Measurements from ENCODE around the gene ROM1.

The ROM1 gene

DNA sequence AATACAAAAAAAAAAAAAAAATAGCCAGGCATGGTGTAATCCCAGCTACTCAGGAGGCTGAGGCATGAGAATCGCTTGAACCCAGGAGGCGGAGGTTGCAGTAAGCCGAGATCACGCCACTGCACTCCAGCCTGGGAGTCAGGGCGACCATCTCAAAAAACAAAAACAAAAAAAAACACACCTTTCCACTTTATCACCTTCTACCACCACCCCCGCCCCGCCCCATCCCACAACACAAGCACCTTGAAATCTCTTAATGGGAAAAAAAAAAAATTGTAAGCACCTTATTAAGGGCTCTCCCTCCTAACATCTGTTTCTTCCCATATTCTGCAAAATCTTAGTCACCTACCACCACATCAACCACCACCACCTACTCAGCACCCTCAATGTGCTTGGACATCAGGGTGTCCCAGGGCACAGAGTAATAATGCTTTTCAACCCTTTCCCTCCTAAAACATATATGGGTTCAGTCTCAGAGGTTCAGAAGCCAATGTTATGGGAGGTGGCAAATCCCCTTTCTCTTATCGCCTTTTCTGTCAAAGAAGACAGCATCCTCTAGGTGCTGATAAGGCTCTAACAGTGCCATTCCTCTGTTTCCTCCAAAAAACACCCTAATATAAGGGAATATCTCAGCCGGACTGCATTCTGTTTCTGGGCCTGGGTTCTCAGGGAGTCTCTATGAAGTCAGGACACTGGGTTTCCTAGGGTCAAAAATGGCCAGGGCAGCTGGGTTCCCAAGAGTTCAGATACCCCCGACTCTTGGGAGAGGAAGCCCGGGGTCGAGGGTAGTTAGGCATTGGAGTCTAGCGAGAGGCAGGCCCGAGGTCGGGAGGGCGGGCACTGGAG lies 39.3 kb downstream of the ROM1 start:
- ChIA-PET POLR2A (interaction anchor here (0.6 to 5.1 kb wide), 29 partner anchors 8 to 234 kb away, joined by 3 to 90 read pairs (median 5); partner anchors contain the start of genes B3GAT3, C11orf98, CSKMT and HNRNPUL2), CTCF (no interaction called here)
- no peak for DNase-seq (ENCODE audit: extremely low spot score)
- TF ChIP-seq NFRKB (IDR thresholded peaks at IDR 0.05) = no peak
- TF ChIP-seq BHLHE40 (IDR thresholded peaks at IDR 0.05; ENCODE audit: borderline replicate concordance) = no peak
- TF ChIP-seq, protein P1, sequence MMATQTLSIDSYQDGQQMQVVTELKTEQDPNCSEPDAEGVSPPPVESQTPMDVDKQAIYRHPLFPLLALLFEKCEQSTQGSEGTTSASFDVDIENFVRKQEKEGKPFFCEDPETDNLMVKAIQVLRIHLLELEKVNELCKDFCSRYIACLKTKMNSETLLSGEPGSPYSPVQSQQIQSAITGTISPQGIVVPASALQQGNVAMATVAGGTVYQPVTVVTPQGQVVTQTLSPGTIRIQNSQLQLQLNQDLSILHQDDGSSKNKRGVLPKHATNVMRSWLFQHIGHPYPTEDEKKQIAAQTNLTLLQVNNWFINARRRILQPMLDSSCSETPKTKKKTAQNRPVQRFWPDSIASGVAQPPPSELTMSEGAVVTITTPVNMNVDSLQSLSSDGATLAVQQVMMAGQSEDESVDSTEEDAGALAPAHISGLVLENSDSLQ (IDR thresholded peaks at IDR 0.05) = no peak
- no peak for TF ChIP-seq SUZ12 (IDR thresholded peaks at IDR 0.05)
- TF ChIP-seq LEF1 (IDR thresholded peaks at IDR 0.05; ENCODE audit: borderline replicate concordance) = no peak

DNA sequence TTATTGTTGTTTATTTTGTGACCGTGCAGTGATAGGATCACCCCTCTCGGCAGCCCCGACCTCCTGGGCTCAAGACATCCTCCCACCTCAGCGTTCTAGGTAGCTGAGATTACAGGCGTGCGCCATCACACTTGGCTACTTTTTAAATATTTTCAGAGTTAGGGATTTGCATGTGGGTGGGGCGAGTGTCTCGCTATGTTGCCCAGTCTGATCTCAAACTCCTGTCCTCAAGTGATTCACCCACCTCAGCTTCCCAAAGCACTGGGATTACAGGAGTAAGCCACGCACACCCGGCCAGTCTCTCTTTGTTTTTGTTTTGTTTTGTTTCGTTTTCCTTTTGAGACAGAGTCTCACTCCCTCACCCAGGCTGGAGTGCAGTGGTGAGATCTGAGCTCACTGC lies 41.2 kb downstream of the ROM1 start:
- no peak for DNase-seq (ENCODE audit: extremely low spot score)
- ChIA-PET POLR2A (interaction anchor here (1.4 to 5.1 kb wide), 6 partner anchors 8 to 63 kb away, joined by 3 to 90 read pairs (median 8); partner anchors contain the start of genes B3GAT3, C11orf98, CSKMT and LBHD1), CTCF (no interaction called here)
- TF ChIP-seq HDGF (IDR thresholded peaks at IDR 0.05; ENCODE audit: borderline replicate concordance) = no peak
- no peak for TF ChIP-seq LEF1 (IDR thresholded peaks at IDR 0.05; ENCODE audit: borderline replicate concordance)
- TF ChIP-seq SUZ12 (IDR thresholded peaks at IDR 0.05) = no peak
- TF ChIP-seq CTBP1 (IDR thresholded peaks at IDR 0.05; ENCODE audit: borderline replicate concordance) = no peak
- no peak for TF ChIP-seq SP1 (IDR thresholded peaks at IDR 0.05)
- TF ChIP-seq FOXA1 (IDR thresholded peaks at IDR 0.05) = no peak
- TF ChIP-seq BHLHE40 (IDR thresholded peaks at IDR 0.05; ENCODE audit: borderline replicate concordance) = no peak
- TF ChIP-seq, protein P1 (IDR thresholded peaks at IDR 0.05) = no peak
- no peak for TF ChIP-seq ELF4 (IDR thresholded peaks at IDR 0.05)
- TF ChIP-seq L3MBTL2 (conservative IDR thresholded peaks at IDR 0.05) = no peak
- no peak for TF ChIP-seq TARDBP (IDR thresholded peaks at IDR 0.05)
- no peak for TF ChIP-seq NFRKB (IDR thresholded peaks at IDR 0.05)
- TF ChIP-seq ARNT (IDR thresholded peaks at IDR 0.05) = no peak
- no peak for TF ChIP-seq ZNF384 (IDR thresholded peaks at IDR 0.05)
- TF ChIP-seq FOXM1 (IDR thresholded peaks at IDR 0.05; ENCODE audit: borderline replicate concordance) = no peak
- TF ChIP-seq FOXK2 (IDR thresholded peaks at IDR 0.05) = no peak

DNA sequence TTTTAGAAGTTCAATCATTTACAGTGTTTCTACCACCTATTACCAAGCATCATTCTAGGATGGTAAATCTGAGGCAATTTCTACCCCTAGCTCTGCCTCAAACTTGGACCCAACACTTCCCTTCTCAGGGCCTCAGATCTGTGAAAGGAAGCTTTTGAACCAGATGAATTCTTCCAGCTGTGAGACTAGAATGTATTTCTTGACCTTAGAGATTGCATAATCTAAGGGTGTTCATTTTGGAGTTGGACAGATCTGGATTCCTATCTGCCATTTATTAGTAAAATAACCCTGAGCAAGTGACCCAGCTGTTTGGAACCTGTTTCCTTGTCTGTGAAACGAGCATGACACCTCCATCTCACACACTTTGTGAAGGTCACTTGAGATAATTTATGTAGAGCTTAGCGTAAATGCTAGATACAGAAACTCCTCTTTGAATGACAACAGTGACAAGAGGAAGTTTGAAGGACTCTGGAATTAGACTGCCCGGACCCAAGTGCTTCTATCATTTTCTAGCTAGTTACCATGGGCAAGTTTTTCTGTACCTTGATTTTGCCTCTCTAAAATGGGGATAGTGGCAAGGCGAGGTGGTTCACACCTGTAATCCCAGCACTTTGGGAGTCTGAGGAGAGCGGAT lies 43.9 kb downstream of the ROM1 start:
- TF ChIP-seq HDGF (IDR thresholded peaks at IDR 0.05; ENCODE audit: borderline replicate concordance) (no peak), CTBP1 (IDR thresholded peaks at IDR 0.05; ENCODE audit: borderline replicate concordance) (no peak), ELF4 (IDR thresholded peaks at IDR 0.05) (no peak), FOXM1 (IDR thresholded peaks at IDR 0.05; ENCODE audit: borderline replicate concordance) (no peak), L3MBTL2 (conservative IDR thresholded peaks at IDR 0.05) (no peak), BHLHE40 (IDR thresholded peaks at IDR 0.05; ENCODE audit: borderline replicate concordance) (no peak), ARNT (IDR thresholded peaks at IDR 0.05) (no peak), FOXA1 (IDR thresholded peaks at IDR 0.05) (no peak), NFRKB (IDR thresholded peaks at IDR 0.05) (no peak)
- CTCF ChIA-PET = no interaction called here
- POLR2A ChIA-PET = interaction anchor here (1.2 to 5.1 kb wide), 4 partner anchors 7 to 185 kb away, joined by 3 to 90 read pairs (median 32); partner anchors contain the start of genes C11orf98, CSKMT, GANAB and LBHD1
- DNase-seq (ENCODE audit: extremely low spot score) = no peak

DNA sequence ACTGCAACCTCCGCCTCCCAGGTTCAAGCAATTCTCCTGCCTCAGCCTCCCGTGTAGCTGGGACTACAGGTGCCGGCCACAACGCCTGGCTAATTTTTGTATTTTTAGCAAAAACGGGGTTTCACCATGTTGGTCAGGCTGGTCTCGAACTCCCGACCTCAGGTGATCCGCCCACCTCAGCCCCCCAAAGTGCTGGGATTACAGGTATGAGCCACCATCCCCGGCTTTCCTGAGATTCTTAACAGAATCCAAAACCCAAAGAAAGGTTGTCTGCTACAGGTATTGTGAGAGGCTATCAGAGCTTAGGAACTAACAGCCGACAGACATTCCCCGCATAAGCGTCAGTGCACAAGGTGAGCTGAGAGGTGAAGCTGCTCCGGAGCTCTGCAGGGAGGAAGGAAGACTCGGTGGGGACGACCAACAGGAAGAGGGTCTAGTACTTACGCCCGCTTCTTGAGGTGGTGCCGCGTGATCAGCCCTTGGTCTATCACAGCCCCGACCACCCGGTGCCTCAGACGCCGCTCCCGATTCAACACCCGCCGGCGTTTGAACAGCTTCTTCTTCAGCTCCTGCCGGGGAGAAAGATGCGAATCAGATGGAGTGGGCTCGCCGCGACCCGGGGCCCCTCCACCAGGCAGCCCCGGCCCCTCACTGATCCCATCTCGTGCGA lies 51.5 kb downstream of the ROM1 start:
- DNase-seq (ENCODE audit: extremely low spot score) = no peak
- ChIA-PET POLR2A (interaction anchor here (0.6 to 3.7 kb wide), 29 partner anchors 10 to 377 kb away, joined by 3 to 90 read pairs (median 5); partner anchors contain the start of genes B3GAT3, EEF1G, EML3 and GANAB), CTCF (no interaction called here)
- no peak for TF ChIP-seq ARNT (IDR thresholded peaks at IDR 0.05)
- no peak for TF ChIP-seq LEF1 (IDR thresholded peaks at IDR 0.05; ENCODE audit: borderline replicate concordance)
- no peak for TF ChIP-seq HDGF (IDR thresholded peaks at IDR 0.05; ENCODE audit: borderline replicate concordance)
- no peak for TF ChIP-seq SUZ12 (IDR thresholded peaks at IDR 0.05)
- TF ChIP-seq L3MBTL2 (conservative IDR thresholded peaks at IDR 0.05) = no peak
- no peak for TF ChIP-seq TARDBP (IDR thresholded peaks at IDR 0.05)
- no peak for TF ChIP-seq FOXK2 (IDR thresholded peaks at IDR 0.05)
- no peak for TF ChIP-seq SP1 (IDR thresholded peaks at IDR 0.05)
- no peak for TF ChIP-seq NFRKB (IDR thresholded peaks at IDR 0.05)
- TF ChIP-seq FOXA1 (IDR thresholded peaks at IDR 0.05) = no peak
- TF ChIP-seq, protein P1 (IDR thresholded peaks at IDR 0.05) = no peak
- TF ChIP-seq BHLHE40 (IDR thresholded peaks at IDR 0.05; ENCODE audit: borderline replicate concordance) = no peak
- TF ChIP-seq CTBP1 (IDR thresholded peaks at IDR 0.05; ENCODE audit: borderline replicate concordance) = no peak
- TF ChIP-seq ELF4 (IDR thresholded peaks at IDR 0.05) = no peak
- no peak for TF ChIP-seq FOXM1 (IDR thresholded peaks at IDR 0.05; ENCODE audit: borderline replicate concordance)
- TF ChIP-seq ZNF384 (IDR thresholded peaks at IDR 0.05) = no peak
